Stimulated activated CD4-positive, alpha-beta T cell treated with anti-CD3 and anti-CD28 coated beads, Interleukin-4, amount 100 ng/mL, for 24 hours (primary cell): ENCODE measurements around the gene TLNRD1.

Source experiments
- DNase-seq: peaks from one replicate; pipeline ENCODE4 v3.0.0-alpha.2; 2020

TLNRD1 gene

DNA sequence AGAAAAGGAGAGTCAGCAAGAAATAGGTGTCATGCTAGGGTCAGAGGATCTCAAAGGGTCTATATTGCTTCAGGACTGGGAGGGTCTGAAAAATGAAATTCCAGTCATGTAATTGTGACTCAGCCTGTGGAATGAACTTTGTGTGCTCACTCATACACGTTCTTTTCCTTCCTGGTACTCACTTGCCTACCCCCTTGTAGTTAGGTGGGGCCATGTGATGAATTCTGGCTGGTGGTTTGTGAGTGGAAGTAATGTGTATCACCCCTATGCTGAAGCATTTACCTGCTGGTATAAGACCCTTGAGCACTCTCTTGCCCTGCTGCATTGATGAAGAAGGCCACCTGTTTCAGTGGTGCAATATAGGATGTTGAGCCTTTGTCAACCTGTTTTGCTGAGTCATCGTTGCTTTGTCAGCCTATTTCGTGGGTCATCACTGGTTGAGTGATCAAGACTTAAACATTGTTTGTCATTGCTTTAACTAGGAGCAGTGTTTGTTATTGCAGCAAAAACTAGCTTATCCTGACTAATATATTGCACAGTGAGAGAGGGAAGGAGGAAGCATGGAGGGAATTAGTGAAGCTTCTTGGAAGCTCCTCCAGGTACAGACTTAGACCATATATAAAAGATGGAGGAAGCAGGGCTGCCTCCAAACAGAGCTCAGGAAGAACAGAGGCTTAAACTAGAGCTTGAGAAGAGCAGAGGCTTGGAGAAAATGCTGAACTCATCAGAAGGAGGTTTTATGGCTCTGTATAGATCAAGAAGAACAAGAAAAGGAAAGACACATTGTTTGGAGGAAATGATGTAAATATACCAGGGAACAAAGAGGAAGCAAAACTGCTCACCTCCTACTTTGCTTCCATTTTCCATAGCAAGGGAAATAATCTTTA lies 28.9 kb downstream of the TLNRD1 start:
- DNase-seq = no peak

DNA sequence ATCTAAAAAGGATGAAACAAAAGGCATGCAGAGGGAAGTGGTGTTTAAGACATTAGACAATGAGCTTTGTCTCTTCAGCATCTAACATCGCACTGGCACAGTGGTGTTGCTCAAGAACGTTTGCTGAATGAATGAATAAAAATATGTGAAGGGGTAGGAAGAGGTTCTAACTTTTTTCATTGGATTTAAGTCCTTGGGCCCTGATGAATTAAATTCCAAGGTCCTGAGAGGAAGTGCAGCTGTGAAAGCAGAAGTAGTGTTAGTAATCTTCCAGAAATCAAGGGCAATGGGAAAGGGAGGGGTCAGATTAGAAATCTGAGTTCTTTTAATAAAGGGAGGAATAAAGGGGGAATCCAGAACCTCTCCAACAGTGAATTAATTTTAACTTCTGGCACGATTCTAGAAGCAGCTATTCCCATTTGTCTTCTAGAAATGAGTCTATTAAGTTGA lies 29.6 kb downstream of the TLNRD1 start:
- DNase-seq = no peak

DNA sequence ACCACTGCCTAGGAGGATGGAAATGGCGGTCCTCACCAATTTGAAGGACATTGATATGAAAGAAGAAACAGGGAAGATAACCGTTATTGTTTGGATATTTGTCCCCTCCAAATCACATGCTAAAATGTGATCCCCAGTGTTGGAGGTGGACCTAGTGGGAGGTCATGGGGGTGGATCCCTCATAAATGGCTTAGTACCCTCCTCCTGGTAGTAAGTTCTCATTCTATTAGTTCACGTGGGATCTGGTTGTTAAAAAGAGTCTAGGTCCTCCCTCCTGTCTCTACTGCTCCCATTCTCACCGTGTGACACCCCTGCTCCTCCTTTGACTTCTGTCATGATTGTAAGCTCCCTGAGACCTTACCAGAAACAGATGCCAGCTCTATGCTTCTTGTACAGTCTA lies 30.5 kb downstream of the TLNRD1 start:
- no peak for DNase-seq

DNA sequence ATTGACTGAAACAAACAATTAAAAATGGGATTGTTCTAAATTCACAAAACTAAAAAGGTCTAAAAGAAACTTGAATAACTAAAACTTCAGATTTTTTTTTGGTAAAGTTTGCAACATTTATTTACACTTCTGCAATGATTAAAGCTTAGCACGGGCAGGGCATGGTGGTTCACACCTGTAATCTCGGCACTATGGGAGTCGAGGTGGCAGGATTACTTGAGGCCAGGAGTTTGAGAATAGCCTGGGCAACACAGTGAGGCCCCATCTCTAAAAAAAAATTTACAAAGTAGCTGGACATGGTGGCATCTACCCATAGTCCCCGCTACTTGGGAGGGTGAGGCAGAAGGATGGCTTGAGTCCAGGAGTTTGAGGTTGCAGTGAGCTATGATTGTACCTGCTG lies 31.6 kb downstream of the TLNRD1 start:
- no peak for DNase-seq

DNA sequence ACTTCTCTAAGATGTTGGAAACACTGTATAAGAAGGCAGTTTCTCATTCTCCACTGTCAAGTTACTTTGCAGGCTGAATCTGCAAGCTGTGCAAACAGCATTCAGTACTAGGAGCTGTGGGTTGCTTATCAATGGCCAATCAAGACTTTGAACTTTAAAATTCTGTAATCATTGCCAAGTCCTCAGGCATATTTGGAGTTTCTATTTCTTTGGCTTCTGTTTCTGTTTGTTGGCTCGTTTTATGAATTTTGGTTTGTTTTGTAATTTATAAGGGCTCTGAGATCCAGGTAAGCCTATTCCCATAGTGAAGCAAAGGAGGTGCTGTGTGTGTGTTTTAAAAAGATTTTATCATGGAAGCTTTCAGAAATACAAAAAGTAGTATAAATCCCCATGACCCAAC lies 32.1 kb downstream of the TLNRD1 start:
- no peak for DNase-seq

DNA sequence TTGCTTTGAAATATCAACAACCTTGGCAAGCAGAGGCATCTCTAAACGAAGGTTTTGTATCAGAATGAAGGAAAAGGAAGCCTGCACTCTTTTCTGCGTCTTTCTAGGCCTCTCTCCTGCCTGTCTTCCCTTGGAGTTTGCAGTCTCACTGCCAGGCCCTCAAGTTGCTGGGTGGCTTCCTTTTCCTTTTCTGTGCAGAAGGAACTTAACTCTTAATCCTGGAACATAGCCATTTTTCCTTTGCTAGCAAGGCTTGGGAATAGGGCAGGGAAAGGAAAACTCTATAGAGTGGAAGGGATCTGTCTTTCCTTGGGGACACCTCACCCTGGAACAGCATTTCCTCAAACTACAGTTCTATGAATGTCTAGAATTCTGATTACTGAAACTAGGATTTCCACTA lies 32.8 kb downstream of the TLNRD1 start:
- DNase-seq = no peak

DNA sequence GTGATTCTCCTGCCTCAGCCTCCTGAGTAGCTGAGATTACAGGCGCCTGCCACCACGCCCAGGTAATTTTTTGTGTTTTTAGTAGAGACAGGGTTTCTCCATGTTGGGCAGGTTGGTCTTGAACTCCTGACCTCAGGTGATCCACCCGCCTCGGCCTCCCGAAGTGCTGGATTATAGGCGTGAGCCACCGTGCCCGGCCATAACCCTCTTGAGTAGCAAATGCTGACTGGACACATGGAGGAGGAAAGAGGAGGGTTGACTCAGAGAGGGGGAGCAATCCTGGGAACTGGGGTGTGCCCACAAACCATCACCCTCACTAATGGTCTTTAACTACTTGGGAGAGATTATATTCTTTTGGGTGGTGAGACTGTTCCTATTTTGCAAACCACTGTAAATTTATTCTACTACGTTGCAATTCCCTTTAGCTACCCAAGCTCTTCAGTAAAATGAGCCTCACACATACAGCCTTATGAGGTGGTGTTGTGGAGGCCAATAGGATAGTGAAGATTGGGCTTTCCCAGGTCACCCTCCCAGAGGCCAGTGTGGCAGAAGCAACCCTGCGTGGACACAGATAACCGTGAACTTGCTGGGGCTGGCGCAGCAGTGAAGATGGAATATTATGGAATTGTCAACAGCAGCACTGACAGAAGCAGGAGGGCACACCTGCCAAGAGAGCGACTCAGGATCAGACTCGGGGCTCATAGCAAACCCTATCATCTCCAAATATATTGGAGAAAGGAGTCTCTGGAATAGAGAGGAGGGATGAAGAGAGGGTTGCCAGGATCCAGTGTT lies 37.4 kb downstream of the TLNRD1 start:
- no peak for DNase-seq

DNA sequence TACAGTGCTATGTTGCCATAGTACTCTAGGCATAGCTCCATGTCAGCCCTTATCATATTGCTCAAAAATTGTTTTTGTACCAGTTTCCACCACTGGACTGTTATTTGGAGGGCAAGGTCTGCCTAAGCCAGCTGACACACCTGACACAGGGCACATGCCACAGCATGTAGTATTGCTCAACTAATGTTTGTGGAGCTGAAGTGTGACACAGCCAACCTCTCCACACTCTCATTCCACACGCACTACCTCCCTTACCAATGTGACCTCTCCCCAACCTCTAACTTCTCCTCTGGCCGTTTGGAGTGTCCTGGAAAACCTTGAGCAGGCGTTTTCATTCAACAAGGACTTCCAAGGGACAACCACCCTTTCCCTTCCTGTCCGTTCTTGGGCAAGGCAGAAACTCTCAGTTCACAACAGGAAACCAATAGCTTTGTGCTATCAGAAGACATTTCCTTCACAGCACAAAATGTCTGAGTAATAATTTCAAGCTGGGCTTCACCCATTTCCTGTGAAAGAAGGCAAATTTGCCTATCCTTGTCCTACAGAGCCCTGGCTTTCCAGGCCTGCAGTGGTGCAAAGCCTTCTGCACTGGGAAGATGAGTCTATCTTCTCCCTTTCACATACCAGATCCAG lies 38.4 kb downstream of the TLNRD1 start:
- DNase-seq = no peak

DNA sequence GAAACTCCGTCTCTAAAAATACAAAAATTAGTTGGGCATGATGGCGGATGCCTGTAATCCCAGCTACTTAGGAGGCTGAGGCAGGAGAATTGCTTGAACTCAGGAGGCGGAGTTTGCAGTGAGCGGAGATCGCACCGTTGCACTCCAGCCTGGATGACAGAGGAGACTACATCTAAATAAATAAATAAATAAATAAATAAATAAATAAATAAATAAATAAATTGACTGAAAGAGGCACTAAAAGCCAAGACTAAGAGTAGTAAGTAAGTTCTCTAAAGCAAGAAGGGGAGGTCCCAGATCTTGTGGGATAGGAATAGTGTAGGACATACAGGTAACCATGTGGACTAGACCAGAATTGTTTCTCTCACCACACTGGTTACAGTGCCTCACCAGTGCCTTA lies 40.0 kb downstream of the TLNRD1 start:
- DNase-seq = no peak

DNA sequence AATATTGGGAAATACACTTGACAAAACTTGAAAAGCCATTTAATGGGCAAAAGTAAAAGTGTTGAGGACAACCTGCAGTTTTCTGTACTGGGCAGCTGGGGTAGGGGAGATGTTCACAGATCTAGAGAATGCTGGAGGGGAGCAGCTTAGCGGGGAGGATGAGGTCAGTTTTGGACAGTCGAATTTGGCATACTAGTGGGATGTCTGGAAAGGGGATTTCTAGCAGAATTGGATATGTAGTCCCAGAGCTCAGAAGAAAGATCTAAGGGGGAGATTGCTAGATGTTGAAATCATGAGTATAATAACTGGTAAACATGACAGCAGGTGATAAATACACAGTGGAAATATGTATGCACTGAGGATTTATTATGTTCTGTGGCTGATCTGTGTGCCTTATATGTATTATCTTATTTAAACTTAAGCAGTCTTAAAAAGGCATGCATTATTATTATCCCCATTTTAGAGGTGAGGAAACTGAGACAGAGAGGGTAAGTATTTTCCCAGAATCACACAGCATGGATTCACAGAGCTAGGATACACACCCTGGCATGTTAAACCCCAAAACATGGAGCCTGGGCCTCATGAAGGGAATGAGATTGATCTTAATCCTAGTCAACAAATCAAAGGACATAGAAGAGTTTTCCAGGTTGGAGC lies 42.7 kb downstream of the TLNRD1 start:
- no peak for DNase-seq

DNA sequence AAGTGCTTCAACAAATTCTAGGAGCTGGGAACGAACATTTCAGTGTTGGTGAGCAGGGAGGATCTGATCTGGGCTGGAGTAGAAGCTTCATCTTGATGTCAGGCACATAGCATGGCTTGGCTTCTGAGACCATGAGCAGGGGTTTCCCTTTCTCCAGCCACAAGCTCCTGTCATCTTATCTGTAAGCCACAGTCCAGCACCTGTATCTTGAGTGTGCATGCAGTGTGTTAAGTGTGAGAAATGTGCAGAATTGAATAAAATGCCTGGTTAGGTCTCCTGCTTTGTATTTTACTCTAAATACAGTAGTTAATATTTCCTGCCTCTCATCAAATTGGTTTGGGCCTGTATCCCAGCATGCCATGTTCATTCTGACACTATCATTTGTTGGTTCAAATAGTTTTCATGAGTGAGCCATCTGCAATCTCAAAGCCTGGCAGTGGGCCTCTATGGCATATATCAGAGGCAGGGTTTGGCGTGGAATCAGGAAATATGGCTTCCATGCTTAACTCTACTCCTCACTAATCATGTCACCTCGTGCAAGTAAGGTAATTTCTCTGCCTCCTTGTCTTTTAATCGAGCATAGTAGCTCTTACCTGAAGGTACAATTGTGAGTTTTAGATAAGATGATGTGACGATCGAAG lies 43.3 kb downstream of the TLNRD1 start:
- no peak for DNase-seq

DNA sequence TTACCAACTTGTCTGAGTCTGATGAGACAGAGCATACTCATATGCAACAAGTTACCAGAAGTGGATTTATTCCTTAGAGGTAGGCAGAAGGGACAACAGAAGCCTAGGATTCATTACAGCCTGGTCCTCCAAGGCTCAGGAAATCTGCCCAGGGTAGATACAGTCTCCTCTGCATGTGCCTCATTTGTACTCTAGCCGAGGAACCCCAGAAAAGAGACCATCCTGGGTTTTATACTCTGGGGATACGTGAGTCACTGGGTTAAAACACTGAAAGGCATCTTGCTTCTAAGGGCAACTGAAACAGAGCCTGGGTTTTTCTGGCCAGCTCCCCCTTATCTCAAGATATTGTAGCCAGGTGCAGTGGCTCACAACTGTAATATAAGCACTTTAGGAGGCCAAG lies 45.6 kb downstream of the TLNRD1 start:
- no peak for DNase-seq

DNA sequence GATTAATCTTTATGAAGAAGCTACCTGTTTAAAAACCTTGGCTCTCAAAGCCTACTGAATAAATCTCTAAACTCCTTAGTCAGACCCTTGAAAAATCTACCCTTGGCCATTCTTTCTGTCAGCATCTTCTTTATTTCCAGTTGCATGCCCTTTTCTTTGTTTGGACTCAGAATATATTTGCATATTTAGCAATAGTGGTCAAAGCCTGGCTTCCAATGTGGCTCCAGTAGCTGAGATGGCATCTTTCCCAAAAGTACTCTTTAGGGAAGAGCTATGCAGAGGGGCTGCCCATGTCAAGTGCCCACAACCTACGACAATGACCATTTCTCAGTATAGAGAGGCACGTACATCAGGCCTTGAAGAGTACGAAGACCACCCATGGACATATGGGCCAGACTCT lies 47.2 kb downstream of the TLNRD1 start:
- no peak for DNase-seq

DNA sequence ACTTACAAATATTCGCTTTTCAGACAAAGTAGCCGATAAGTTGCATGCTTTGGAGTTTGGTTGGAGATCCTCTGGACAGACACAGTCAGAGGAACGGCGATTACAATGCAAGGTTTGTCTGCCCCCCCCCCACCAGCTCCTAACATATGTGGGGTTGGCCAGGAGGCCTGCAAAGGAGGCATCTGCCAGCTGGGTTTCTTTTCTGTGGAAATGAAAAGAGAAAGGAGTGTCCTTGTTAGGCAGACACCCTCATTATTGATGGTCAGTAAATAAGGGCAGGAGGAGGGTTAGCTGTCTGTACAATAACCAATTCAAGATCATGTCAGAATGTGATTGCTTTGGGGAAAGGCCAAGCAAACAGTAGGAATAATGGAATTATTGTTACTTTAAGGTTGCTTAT lies 49.1 kb downstream of the TLNRD1 start:
- no peak for DNase-seq

DNA sequence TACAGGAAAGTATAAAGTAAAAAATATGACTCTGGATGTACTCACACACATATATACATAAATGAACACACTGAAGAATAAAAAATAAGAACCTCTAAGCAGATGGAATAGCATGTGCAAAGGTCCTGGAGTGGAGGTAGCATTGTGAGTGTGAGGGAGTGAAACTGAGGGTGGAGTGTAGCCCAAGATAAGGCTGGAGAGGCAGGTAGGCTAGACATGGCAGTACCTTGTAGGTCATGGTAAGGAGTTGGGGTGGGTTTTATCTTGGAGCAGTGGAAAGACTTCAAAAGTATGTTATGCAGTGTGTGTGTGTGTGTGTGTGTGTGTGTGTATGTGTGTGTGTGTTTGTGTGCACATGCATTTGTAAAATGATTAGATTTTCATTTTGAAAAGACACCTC lies 49.5 kb downstream of the TLNRD1 start:
- no peak for DNase-seq

DNA sequence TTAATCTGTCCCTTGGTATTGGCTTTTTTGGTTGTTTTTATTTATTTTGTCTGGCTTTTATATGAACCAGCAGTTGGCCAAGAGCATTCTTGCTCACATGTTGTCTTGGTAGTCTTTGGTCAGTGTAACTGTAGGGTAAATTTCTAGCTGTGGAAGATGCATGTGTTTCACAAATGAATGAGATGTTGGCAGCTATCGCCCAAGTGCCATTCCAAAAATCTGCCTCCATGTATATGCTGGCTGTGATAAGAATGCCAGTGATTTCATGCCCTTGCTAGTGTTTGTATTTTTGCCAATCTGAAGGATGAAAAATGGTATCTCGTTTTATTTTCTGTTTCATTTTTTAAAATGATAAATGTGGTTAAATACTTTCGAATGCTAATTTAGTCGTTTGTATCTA lies 50.1 kb downstream of the TLNRD1 start:
- DNase-seq = no peak

DNA sequence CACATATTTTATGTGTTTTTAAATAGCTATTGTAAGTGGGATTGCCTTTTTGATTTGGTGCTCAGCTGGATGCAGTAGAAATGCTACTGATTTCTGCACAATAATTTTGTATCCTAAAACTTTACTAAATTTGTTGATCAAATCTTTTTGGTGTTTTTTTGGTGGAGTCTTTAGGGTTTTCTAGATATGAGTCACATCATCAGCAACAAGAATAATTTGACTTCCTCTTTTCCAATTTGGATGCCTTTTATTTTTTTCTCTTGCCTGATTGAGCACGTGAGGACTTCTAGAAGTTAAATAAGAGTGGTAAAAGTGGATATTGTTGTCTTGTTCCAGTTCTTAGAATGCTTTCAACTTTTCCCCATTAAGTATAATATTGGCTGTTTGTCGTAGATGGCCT lies 51.3 kb downstream of the TLNRD1 start:
- DNase-seq = no peak

DNA sequence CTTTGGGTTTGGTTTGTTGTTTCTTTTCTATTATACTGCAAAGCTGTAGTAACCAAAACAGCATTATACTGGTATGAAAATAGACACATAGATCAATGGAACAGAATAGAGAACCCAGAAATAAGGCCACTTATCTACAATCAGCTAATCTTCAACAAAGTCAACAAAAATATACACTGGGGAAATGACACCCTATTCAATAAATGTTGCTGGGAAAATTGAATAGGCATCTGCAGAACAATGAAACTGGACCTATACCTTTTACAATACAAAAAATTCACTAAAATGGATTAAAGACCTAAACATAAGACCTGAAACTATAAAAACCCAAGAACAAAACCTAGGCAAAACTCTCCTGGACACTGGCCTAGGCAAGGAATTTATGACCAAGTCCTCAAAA lies 52.9 kb downstream of the TLNRD1 start:
- no peak for DNase-seq

DNA sequence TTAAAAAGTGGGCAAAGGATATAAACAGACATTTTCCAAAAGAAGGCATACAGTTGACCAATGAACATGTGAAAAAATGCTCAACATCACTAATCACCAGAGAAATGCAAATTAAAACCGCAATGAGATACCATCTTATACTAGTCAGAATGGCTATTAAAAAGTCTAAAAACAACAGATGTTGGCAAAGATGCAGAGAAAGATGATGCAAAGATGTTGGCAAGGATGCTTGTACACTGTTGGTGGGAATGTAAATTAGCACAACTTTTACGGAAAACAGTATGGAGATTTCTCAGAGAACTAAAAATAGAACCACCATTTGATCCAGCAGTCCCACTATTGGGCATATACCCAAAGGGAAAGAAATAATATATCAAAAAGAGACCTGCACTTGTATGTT lies 53.5 kb downstream of the TLNRD1 start:
- DNase-seq = no peak
